ENCODE data around the gene LRTM1.

LRTM1 gene

GRCh38 chr3:54889731-54890130, 38.1 kb downstream of the LRTM1 start:
- DNase-seq: no peak

GRCh38 chr3:54888873-54889272, 39.0 kb downstream of the LRTM1 start:
- DNase-seq: no peak

GRCh38 chr3:54888162-54888561, 39.7 kb downstream of the LRTM1 start:
- DNase-seq: no peak

- no peak for DNase-seq
Observed at GRCh38 chr3:54882129-54882833, 45.6 kb downstream of the LRTM1 start.

GRCh38 chr3:54878145-54878544, 49.7 kb downstream of the LRTM1 start:
- no peak for DNase-seq

GRCh38 chr3:54877730-54878129, 50.1 kb downstream of the LRTM1 start:
- no peak for DNase-seq

- no peak for DNase-seq
Observed at GRCh38 chr3:54876694-54877093, 51.2 kb downstream of the LRTM1 start.

GRCh38 chr3:54875596-54876268, 52.1 kb downstream of the LRTM1 start:
- no peak for DNase-seq

- DNase-seq: no peak
Observed at GRCh38 chr3:54874816-54875556, 52.9 kb downstream of the LRTM1 start.

- no peak for DNase-seq
Observed at GRCh38 chr3:54873059-54874010, 54.5 kb downstream of the LRTM1 start.

- DNase-seq: no peak
Observed at GRCh38 chr3:54871867-54872266, 56.0 kb downstream of the LRTM1 start.

- no peak for DNase-seq
Observed at GRCh38 chr3:54870423-54870822, 57.4 kb downstream of the LRTM1 start.

Measured in effector CD8-positive, alpha-beta T cell (primary cell).